ENCODE measurements around the gene TIGD2. TPM values are rescaled to one million over a fixed set of nuclear protein-coding genes. Genes with fewer than 3 reads are reported as not detected.

TIGD2 gene
- total and polyA plus RNA-seq, 2 of the 13 experiments (the other 11 are each of a cell fraction or from before 2014, with no cell fraction given): 3.1 to 15.5 TPM

DNA sequence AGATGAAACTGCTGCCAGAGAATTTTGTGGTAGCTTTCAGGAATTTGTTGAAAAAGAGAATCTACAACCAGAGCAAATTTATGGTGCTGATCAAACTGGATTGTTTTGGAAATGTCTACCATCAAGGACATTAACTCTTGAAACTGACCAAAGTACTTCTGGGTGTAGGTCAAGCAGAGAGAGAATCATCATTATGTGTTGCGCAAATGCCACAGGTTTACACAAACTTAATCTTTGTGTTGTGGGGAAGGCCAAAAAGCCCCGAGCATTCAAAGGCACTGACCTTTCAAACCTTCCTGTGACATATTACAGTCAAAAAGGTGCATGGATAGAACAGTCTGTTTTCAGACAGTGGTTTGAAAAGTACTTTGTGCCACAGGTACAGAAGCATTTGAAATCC, 2.1 kb downstream of the TIGD2 start (continued):
- TF ChIP-seq ZBTB33 (CRISPR knock-in tag; IDR thresholded peaks at IDR 0.05) (no peak), SOX13 (IDR thresholded peaks at IDR 0.05) (peak; percentile 60; the same call in 1 of the 2 replicates), SOX13 (CRISPR knock-in tag; conservative IDR thresholded peaks at IDR 0.05 in 1 of 2, IDR thresholded peaks at IDR 0.05 in 1 of 2) (peak in 1 of 2 experiments; percentile 92; a peak in 2 of 4 replicates), PCBP1 (IDR thresholded peaks at IDR 0.05; ENCODE audit: borderline replicate concordance, low read depth, low read length) (no peak), ZBTB43 (CRISPR knock-in tag; conservative IDR thresholded peaks at IDR 0.05) (peak; percentile 80), NR2F6 (IDR thresholded peaks at IDR 0.05) (peak; percentile 86), NR2F6 (CRISPR knock-in tag; IDR thresholded peaks at IDR 0.05) (peak; percentile 89), KLF16 (CRISPR knock-in tag; IDR thresholded peaks at IDR 0.05) (peak in 1 of 2 experiments; percentile 62; a peak in 1 of 4 replicates), YEATS2 (CRISPR knock-in tag; IDR thresholded peaks at IDR 0.05; ENCODE audit: borderline replicate concordance) (0 out of 2 replicates have a peak, but pooled peaks have one; percentile 28), CHD2 (IDR thresholded peaks at IDR 0.05; ENCODE audit: low read depth, low read length) (no peak), MNT (IDR thresholded peaks at IDR 0.05) (no peak), ZNF747 (CRISPR knock-in tag; IDR thresholded peaks at IDR 0.05; ENCODE audit: borderline replicate concordance) (no peak), GMEB2 (CRISPR knock-in tag; IDR thresholded peaks at IDR 0.05; ENCODE audit: low read depth) (no peak), ZNF20 (CRISPR knock-in tag; IDR thresholded peaks at IDR 0.05) (no peak), NPAS2 (CRISPR knock-in tag; IDR thresholded peaks at IDR 0.05; ENCODE audit: borderline replicate concordance) (no peak), EP300 (IDR thresholded peaks at IDR 0.05; ENCODE audit: low read depth in 2 of 2, low read length in 2 of 2) (peak in 1 of 2 experiments; percentile 83; a peak in 2 of 4 replicates), EP300 (CRISPR knock-in tag; IDR thresholded peaks at IDR 0.05; ENCODE audit: borderline replicate concordance) (peak; percentile 58; the same call in 1 of the 2 replicates), PRMT3 (CRISPR knock-in tag; IDR thresholded peaks at IDR 0.05; ENCODE audit: borderline replicate concordance, low read depth) (no peak), ZNF354B (CRISPR knock-in tag; IDR thresholded peaks at IDR 0.05) (no peak), ZNF343 (CRISPR knock-in tag; IDR thresholded peaks at IDR 0.05) (no peak), ZMYM4 (CRISPR knock-in tag; IDR thresholded peaks at IDR 0.05) (peak; percentile 76), KLF12 (CRISPR knock-in tag; IDR thresholded peaks at IDR 0.05; ENCODE audit: borderline replicate concordance) (no peak), ZNF232 (CRISPR knock-in tag; IDR thresholded peaks at IDR 0.05; ENCODE audit: borderline replicate concordance) (0 out of 2 replicates have a peak, but pooled peaks have one; percentile 21)
- TF ChIP-seq, protein P1, sequence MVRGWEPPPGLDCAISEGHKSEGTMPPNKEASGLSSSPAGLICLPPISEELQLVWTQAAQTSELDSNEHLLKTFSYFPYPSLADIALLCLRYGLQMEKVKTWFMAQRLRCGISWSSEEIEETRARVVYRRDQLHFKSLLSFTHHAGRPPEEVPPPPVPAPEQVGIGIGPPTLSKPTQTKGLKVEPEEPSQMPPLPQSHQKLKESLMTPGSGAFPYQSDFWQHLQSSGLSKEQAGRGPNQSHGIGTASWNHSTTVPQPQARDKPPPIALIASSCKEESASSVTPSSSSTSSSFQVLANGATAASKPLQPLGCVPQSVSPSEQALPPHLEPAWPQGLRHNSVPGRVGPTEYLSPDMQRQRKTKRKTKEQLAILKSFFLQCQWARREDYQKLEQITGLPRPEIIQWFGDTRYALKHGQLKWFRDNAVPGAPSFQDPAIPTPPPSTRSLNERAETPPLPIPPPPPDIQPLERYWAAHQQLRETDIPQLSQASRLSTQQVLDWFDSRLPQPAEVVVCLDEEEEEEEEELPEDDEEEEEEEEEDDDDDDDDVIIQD (CRISPR knock-in tag; IDR thresholded peaks at IDR 0.05; ENCODE audit: low read depth): peak; percentile 69

Data from HepG2 (cell line).